Inferior parietal cortex (tissue), 1 donor: Measurements from ENCODE around the gene CEMIP.
"Not testable (repeated sequence)": the region's sequence is repeated elsewhere in the genome, so short reads cannot be mapped to it uniquely, and the experiment has no call there.

ENCODE experiments used
- DNase-seq: peaks from one replicate; pipeline ENCODE4 v3.0.0-alpha.2; 2016; ENCODE audit errors: extremely low spot score

CEMIP gene

DNA sequence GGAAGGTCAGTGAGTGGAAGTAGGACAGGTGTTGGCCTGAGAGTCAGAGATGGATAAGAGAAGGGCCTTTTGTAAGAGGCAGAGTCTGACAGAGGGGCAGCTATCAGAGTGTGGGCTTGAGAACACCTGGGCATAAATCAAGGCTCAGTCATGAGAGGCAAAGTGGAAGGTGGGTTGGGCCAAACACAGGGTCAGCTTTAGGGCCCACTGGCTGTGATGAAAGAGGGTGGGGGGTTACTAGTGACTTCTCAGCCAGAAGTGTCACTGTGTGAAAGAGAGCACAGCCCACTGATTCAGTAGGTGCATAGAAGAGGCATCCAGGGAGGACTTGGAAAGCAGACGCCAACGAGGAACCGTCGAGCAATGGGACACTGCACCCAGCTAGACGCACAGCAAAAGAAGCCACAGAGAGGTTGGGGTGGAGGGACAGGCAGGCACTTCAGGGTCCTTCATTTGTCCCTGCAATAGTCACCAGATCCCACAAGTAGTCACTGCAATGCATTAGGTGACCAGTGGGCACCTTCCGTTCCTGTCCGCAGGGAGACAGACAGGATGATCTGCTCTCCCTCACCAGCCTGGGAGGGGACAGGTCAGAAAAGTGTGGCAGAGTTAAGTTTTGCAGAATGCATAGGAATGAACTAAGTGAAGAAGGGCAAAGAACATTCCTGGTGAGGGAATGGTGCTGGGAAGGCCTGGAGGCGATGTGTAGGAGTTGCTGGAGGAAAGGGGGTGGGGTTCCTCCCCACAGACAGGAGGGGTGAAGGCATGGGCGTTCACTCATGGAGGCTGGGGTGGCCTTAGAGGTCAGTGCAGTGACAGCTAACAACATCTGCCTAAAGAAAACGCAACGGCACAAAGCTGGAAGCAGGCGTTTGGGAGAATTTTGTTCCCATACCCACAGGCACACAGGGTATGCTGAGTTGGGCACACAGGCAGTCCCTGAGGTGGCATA lies 174.1 kb downstream of the CEMIP start:
- no peak for DNase-seq

DNA sequence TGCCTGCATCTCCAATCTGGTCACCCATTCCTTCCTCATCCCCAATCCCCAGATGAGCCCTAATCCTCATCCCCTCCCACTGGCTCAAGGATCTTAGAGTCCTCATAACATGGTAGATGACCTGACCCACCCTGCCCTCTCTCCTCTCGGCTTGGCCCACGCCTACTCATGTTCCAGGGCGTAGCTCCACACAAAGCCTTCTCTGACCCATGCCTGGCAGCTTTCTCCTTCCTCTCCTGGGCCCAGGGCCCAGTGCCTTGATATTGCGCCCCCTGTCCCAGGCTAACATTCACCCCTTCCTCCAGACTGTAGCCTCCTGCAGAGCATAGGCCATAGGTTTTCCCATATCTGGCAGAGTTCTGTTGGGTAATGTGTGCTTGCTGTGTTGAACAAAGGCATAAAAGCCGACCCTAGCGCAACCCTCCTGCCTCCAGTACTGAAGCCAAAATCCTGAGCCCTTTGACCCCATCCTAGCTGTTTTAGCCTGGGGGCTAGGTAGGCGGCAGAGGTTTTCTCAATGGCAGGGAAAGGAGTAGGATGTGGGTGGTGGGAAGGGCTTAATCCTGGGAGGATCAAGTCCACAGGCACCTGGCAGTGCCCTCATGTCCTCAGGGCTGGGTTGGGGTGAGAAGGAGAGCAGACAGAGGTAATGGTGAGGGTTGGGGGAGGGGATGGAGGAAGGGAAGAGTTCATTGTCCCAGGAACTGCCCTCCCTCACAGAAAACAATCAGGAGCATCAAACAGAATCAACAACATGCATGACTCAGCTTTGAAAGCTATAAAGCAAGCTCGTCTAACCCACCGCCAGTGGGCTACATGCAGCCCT lies 175.0 kb downstream of the CEMIP start:
- DNase-seq, result no peak

GRCh38 chr15:80955571-80956452 lies 176.6 kb downstream of the CEMIP start:
- DNase-seq, result peak; percentile 49

DNA sequence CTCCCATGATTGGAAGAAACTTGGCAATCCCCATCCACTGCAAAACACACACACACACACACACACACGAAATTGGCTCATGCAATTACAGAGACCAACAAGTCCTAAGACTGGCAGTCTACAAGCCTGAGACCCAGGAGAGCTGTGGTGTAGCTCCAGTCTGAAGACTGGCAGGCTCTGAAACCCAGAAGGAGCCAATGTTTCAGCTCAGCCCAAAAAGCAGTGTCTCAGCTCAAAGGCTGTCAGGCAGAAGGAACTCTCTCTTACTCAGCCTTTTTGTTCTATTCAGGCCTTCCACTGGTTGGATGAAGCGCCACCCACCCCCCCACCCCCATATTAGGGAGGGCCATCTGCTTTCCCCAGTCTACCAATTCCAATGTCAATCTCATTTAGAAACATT lies 178.4 kb downstream of the CEMIP start:
- no peak for DNase-seq

GRCh38 chr15:80957976-80958375 lies 178.8 kb downstream of the CEMIP start:
- DNase-seq, result peak; percentile 22

DNA sequence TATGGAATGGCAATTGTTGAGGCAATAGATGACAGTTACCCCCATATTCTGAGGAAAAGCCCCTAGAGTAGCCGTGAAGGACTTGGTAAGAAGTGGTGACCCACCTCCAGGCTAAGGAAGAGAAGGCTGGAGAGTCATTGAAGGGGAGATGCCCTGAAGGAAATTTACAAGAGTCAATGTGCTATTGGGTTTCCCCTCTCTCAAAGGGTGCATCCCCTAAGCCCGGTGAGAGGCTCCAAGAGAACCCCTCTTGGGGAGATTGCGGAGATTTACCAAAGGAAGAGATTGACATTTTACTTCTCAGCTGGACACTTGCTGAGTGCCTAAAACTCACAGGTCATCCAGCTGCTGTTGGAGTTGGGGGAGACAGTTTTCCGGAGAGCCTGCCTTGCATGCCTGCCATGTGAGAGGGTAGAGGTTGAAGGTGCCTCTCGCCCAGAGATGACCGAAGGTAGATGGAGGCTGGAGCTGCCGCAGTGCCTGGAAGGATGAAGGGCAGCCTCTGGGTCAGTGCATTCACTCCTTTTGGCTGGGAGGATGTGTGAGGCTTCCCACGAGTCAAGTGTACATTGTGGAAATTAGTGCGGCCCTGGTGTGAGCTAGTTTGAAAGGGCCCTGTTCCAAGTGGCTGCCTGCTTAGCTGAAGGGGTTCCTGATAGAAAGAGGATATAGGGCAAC lies 179.8 kb downstream of the CEMIP start:
- no peak for DNase-seq

- not testable (repeated sequence) for DNase-seq
Observed at GRCh38 chr15:80965454-80965853, 186.3 kb downstream of the CEMIP start.

DNA sequence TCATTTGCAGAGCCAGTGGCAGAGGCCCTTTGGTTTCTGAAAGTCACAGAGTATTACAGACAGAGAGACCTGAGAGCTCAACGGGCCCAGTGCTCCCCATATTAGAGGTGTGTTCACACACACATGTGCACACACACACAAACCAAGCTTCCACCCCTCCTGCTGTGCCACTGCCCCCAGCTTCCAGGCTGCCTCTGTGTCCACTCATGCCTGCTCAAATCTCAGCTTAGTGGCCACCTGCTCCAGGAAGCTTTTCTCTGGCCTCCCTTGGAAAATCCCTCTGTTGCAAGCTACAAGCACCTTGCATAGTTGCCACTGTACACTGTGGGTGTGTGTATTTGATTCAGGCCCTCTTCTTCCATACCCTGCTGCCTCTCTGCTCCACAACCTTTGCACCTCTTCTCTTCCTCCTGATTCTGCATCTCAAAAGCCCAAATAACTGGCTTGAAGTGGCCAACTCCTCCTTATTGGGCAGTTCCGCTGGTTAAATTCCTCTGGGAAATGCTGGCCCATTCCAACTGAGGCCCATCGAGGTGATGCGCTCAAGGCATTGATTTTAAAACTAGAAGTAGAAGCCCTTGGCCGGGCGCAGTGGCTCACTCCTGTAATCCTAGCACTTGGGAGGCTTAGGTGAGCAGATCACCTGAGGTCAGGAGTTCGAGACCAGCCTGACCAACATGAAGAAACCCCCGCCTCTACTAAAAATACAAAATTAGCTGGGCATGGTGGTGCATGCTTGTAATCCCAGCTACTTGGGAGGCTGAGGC lies 187.4 kb downstream of the CEMIP start:
- no peak for DNase-seq

DNA sequence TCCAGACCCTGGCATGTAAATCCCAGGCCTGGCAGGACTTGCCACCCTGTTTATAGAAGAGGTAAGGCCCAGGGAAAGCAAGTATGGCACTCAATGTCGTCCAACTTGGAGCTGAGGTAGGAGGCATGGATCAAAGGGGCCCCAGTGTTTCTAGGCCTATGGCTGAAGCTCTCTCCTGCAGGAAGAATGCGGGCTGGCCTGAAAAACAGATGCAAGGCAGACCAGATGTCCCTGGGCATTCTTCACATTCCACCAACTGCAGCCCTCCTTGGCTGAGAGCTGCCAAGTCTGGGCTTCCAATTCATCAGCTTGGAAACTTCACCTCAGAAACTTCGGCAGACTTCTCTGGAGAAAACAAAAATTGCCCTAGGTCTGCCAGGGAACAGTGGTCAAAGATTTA lies 188.3 kb downstream of the CEMIP start:
- DNase-seq, result no peak

DNA sequence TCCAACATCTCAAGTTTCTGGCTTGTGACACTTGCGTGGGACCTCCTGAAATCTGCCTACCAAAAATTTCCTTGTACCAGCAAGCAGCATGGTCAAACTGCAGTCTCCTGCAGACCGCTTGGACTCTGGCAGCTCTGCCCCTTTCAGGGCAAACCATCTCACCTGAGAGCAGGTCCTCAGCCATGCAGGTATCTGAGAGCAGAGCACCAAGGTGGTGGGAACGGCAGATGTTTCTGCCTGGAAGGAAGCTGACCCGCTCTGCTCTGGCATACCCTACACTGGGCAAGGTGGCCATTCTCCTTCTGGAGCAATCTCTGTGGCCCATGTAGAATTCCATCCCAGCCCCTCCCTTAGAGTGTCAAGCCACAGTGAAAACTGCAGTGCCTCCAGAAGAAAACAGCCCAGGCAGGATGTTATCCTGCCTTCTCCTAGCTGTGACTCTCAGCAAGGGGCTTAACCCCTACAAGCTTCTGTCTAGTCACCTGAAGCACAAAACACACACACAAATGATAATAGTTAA lies 188.9 kb downstream of the CEMIP start:
- no peak for DNase-seq

DNA sequence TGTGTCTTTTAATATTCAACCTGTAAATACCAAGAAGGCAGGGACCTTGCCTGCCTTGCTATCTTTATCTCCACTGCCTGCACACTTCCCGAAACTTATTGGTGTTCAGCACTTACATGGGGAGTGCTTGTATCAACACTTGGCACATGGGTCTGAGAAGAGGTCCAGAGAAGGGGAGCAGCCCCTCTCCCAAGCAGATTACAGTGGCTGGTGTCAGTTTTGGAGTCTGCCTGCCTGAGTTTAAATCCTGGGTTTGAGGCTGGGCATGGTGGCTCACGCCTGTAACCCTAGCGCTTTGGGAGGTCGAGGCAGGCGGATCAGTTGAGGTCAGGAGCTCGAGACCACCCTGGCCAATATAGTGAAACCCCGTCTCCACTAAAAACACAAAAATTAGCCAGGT lies 190.1 kb downstream of the CEMIP start:
- no peak for DNase-seq

- peak; percentile 91 for DNase-seq
Observed at GRCh38 chr15:80970018-80970657, 191.0 kb downstream of the CEMIP start.

DNA sequence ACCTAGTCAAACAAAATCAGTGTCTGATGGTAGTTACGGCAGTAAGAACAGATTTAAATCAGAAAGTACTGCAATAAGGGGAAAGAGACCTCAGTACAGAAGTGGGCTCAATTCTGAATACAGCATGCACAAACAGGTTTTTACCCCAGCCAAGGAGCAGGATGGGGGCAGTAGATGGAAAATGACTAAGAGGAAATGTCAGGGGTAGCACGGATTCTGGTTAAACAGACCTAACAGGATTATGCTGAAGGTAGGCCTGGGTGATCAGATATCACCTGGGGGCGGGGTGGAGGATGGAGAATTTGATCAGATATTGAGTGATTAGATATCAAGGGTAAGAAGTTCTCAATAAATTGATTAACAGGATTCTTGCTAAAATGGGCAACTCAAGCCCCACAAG lies 191.5 kb downstream of the CEMIP start:
- DNase-seq, result no peak

GRCh38 chr15:80971143-80971542 lies 192.0 kb downstream of the CEMIP start:
- DNase-seq, result no peak

- DNase-seq, result no peak
Observed at GRCh38 chr15:80972276-80972675, 193.1 kb downstream of the CEMIP start.

GRCh38 chr15:80974914-80975313 lies 195.7 kb downstream of the CEMIP start:
- no peak for DNase-seq

- no peak for DNase-seq
Observed at GRCh38 chr15:80976851-80977250, 197.7 kb downstream of the CEMIP start.

DNA sequence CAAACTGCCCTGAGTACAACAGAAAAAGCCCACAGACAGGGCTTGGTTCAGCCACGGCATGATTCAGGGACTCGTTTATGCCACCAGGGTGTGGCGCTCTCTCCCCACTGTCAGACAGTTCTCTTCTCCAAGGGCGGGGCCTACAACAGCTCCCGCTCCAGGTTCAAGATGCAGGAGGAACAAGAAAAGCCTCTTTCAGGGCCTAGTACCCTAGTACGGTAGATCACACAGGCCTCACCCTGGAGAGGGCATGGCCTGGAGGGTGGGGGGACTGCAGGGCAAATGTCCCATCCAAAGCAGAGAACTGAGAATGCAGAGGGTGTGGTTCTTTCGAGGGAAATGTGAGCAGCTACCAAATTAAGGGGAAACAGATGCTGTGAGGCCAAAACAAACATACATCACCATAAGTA lies 198.5 kb downstream of the CEMIP start:
- DNase-seq, result peak; percentile 68

DNA sequence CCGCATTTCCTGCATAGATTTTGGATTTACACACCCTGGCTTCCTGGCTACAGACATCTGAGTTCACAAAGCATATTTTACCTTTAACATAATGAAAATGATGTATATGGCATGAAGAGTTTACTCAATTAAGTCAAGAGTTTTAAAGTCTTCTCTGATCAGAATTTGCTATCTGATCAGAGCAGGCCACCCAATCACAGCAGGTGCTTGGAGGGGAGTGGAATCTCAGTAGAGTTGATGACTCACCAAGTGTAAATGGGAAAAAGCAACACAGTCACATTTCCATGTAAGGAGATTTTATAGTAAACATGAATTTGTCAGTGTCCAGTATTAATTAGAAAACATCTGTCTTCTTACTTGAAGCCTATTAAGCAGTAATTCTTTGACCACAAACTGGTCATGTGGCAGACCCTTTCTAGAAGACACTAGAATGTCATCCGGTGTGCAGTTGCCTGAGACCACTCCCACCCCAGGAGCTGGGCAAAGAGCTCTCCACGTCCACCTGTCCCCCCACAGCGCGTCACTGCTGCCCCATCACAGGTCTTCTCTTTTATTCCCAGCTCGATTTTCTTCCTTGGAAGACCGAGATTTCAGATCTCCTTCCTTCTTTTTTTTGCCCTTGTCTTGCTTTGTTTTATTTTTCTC lies 199.6 kb downstream of the CEMIP start:
- no peak for DNase-seq
